ENCODE measurements around the gene SMIM20.

- TF ChIP-seq, protein P1, sequence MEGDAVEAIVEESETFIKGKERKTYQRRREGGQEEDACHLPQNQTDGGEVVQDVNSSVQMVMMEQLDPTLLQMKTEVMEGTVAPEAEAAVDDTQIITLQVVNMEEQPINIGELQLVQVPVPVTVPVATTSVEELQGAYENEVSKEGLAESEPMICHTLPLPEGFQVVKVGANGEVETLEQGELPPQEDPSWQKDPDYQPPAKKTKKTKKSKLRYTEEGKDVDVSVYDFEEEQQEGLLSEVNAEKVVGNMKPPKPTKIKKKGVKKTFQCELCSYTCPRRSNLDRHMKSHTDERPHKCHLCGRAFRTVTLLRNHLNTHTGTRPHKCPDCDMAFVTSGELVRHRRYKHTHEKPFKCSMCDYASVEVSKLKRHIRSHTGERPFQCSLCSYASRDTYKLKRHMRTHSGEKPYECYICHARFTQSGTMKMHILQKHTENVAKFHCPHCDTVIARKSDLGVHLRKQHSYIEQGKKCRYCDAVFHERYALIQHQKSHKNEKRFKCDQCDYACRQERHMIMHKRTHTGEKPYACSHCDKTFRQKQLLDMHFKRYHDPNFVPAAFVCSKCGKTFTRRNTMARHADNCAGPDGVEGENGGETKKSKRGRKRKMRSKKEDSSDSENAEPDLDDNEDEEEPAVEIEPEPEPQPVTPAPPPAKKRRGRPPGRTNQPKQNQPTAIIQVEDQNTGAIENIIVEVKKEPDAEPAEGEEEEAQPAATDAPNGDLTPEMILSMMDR (IDR thresholded peaks at IDR 0.05; ENCODE audit: borderline replicate concordance, extremely low read depth, low read length, poor library complexity, severe bottlenecking), result no peak
- no peak for TF ChIP-seq EZH2 (IDR thresholded peaks at IDR 0.05; ENCODE audit: borderline replicate concordance, low read depth, low read length, severe bottlenecking)
These were observed 16.8 kb downstream of the SMIM20 start for GRCh38 chr4:25930731-25931354.
